Measurements from ENCODE around the gene LPAR3.

LPAR3 gene

GRCh38 chr1:84785271-84786036 lies 107.6 kb downstream of the LPAR3 start:
- H3K27me3 ChIP-seq (replicated peaks; ENCODE audit: insufficient read depth, low read length): no peaks in the 10 kb centered on the region
- H3K9me3 ChIP-seq (replicated peaks; ENCODE audit: insufficient read depth, low read length): no peaks in the 10 kb centered on the region
- no peaks in the 10 kb centered on the region for H4K20me1 ChIP-seq (ENCODE audit: insufficient read depth, low read length)
- no peak overlapping the region for H2AFZ ChIP-seq (ENCODE audit: low read length)
- no peak for TF ChIP-seq EZH2 (optimal IDR thresholded peaks at IDR 0.05; ENCODE audit: low read depth, low read length)
- TF ChIP-seq CTCF (IDR thresholded peaks at IDR 0.05; ENCODE audit: low read length): no peak
- TF ChIP-seq EZH2phosphoT487 (IDR thresholded peaks at IDR 0.05; ENCODE audit: low read length): no peak
- no peak for DNase-seq
- no peaks in the 10 kb centered on the region for H3K9me2 ChIP-seq (replicated peaks; ENCODE audit: insufficient read depth, low read length)
- no peaks in the 10 kb centered on the region for H3F3A ChIP-seq (ENCODE audit: insufficient read depth, low read length)
- no peak overlapping the region for H3K4me3 ChIP-seq (ENCODE audit: low read length)
- H3K4me1 ChIP-seq (ENCODE audit: low read length): no peaks in the 10 kb centered on the region
- H3K4me2 ChIP-seq (ENCODE audit: low read depth, low read length): no peak overlapping the region
- no peak overlapping the region for H3K27ac ChIP-seq (ENCODE audit: low read length)
- H3K9ac ChIP-seq (ENCODE audit: low read length): no peak overlapping the region
- H3K79me2 ChIP-seq (ENCODE audit: low read length): no peaks in the 10 kb centered on the region
- no peaks in the 10 kb centered on the region for H3K36me3 ChIP-seq (replicated peaks; ENCODE audit: insufficient read depth, low read length)

- Histone ChIP-seq H3K9me3 (replicated peaks; ENCODE audit: insufficient read depth, low read length) (no peaks in the 10 kb centered on the region), H3K27ac (ENCODE audit: low read length) (no peak overlapping the region), H3F3A (ENCODE audit: insufficient read depth, low read length) (no peaks in the 10 kb centered on the region), H4K20me1 (ENCODE audit: insufficient read depth, low read length) (no peaks in the 10 kb centered on the region), H3K36me3 (replicated peaks; ENCODE audit: insufficient read depth, low read length) (no peaks in the 10 kb centered on the region), H3K27me3 (replicated peaks; ENCODE audit: insufficient read depth, low read length) (no peaks in the 10 kb centered on the region), H3K4me2 (ENCODE audit: low read depth, low read length) (no peak overlapping the region), H3K4me1 (ENCODE audit: low read length) (no peaks in the 10 kb centered on the region), H3K4me3 (ENCODE audit: low read length) (no peak overlapping the region), H3K9ac (ENCODE audit: low read length) (no peak overlapping the region), H3K79me2 (ENCODE audit: low read length) (no peaks in the 10 kb centered on the region), H3K9me2 (replicated peaks; ENCODE audit: insufficient read depth, low read length) (no peaks in the 10 kb centered on the region), H2AFZ (ENCODE audit: low read length) (no peak overlapping the region)
- DNase-seq: no peak
- TF ChIP-seq EZH2phosphoT487 (IDR thresholded peaks at IDR 0.05; ENCODE audit: low read length) (no peak), CTCF (IDR thresholded peaks at IDR 0.05; ENCODE audit: low read length) (no peak), EZH2 (optimal IDR thresholded peaks at IDR 0.05; ENCODE audit: low read depth, low read length) (no peak)
Observed at GRCh38 chr1:84782881-84783280, 110.1 kb downstream of the LPAR3 start.

GRCh38 chr1:84781946-84782771 lies 110.8 kb downstream of the LPAR3 start:
- Histone ChIP-seq H3K4me1 (ENCODE audit: low read length) (no peaks in the 10 kb centered on the region), H3K79me2 (ENCODE audit: low read length) (no peaks in the 10 kb centered on the region), H4K20me1 (ENCODE audit: insufficient read depth, low read length) (no peaks in the 10 kb centered on the region), H3K27me3 (replicated peaks; ENCODE audit: insufficient read depth, low read length) (no peaks in the 10 kb centered on the region), H3K9me2 (replicated peaks; ENCODE audit: insufficient read depth, low read length) (no peaks in the 10 kb centered on the region), H3K9me3 (replicated peaks; ENCODE audit: insufficient read depth, low read length) (no peaks in the 10 kb centered on the region), H3K4me3 (ENCODE audit: low read length) (no peak overlapping the region), H3F3A (ENCODE audit: insufficient read depth, low read length) (no peaks in the 10 kb centered on the region), H3K4me2 (ENCODE audit: low read depth, low read length) (no peak overlapping the region), H3K9ac (ENCODE audit: low read length) (no peak overlapping the region), H3K36me3 (replicated peaks; ENCODE audit: insufficient read depth, low read length) (no peaks in the 10 kb centered on the region), H2AFZ (ENCODE audit: low read length) (no peak overlapping the region), H3K27ac (ENCODE audit: low read length) (no peak overlapping the region)
- peak; percentile 28 for DNase-seq
- TF ChIP-seq EZH2phosphoT487 (IDR thresholded peaks at IDR 0.05; ENCODE audit: low read length) (no peak), CTCF (IDR thresholded peaks at IDR 0.05; ENCODE audit: low read length) (peak; percentile 55)

All from MM.1S (cell line).